HEK293 (cell line): ENCODE results near the gene MRRF.
A peak's percentile ranks its signal among the peaks of the same experiment; 100 is the strongest.

ENCODE experiments used
- CTCF ChIA-PET: fragments of 350-600 bp; formaldehyde crosslinking; extraction: SDS; loops from one replicate; lab custom pipeline; 2021; ENCODE audit warnings: antibody characterized with exemption; lab: Yijun Ruan, JAX
- POLR2A ChIA-PET: fragments of 300-600 bp; formaldehyde crosslinking; extraction: SDS; loops from one replicate; lab custom pipeline; 2020; ENCODE audit warnings: antibody characterized with exemption, inconsistent platforms; lab: Yijun Ruan, JAX
- H3K27ac ChIP-seq: fragments of 200-500 bp; sonication (Bioruptor generic); 2 replicates; pipeline ENCODE4 v1.5.1; 2014; ENCODE audit warnings: low read depth, low read length, control low read depth, inconsistent platforms; ENCODE audit errors: extremely low read depth
- H3K36me3 ChIP-seq, 2 experiments: fragments of 200-500 bp in 1 of 2; sonication (Bioruptor generic) in 1 of 2; 1 replicate in 1 of 2; 2 replicates in 1 of 2; pipeline ENCODE4 v1.5.1; 2014 to 2017; ENCODE audit warnings: inconsistent platforms in 2 of 2, low read length in 2 of 2; ENCODE audit not compliant: control insufficient read depth in 2 of 2, insufficient read depth in 1 of 2
- H3K4me1 ChIP-seq: fragments of 200-500 bp; sonication (Bioruptor generic); 2 replicates; pipeline ENCODE4 v1.5.1; 2014; ENCODE audit warnings: mild to moderate bottlenecking, low read length, inconsistent platforms; ENCODE audit not compliant: control insufficient read depth, insufficient read depth
- H3K4me3 ChIP-seq: 2 replicates; pipeline ENCODE4 v1.5.1; 2011; ENCODE audit warnings: low read depth, mild to moderate bottlenecking, control low read depth, low read length, moderate library complexity
- H3K9me3 ChIP-seq: fragments of 200-500 bp; sonication (Bioruptor generic); 2 replicates; pipeline ENCODE4 v1.5.1; 2014; ENCODE audit warnings: low read depth, low read length, inconsistent platforms; ENCODE audit not compliant: control insufficient read depth, insufficient read depth
- BCL11A ChIP-seq: fragments of 450-650 bp; formaldehyde crosslinking; IDR thresholded peaks from 2 replicates; pipeline ENCODE4 v1.5.1; 2016; ENCODE audit warnings: low read depth, missing biosample characterization, missing genetic modification characterization
- GLI2 ChIP-seq: fragments of 450-650 bp; formaldehyde crosslinking; IDR thresholded peaks from 2 replicates; pipeline ENCODE4; 2017; ENCODE audit warnings: missing biosample characterization, missing genetic modification characterization, low read depth, borderline replicate concordance
- GLIS1 ChIP-seq: fragments of 450-650 bp; formaldehyde crosslinking; IDR thresholded peaks from 2 replicates; pipeline ENCODE4 v1.5.1; 2016; ENCODE audit warnings: missing biosample characterization, missing genetic modification characterization
- KLF1 ChIP-seq: fragments of 450-650 bp; formaldehyde crosslinking; IDR thresholded peaks from 2 replicates; pipeline ENCODE4 v1.5.1; 2016; ENCODE audit warnings: missing biosample characterization, missing genetic modification characterization
- KLF10 ChIP-seq: fragments of 450-650 bp; IDR thresholded peaks from 2 replicates; pipeline ENCODE4 v1.5.1; 2018; ENCODE audit warnings: missing biosample characterization, mild to moderate bottlenecking, missing genetic modification characterization
- KLF17 ChIP-seq: fragments of 450-650 bp; formaldehyde crosslinking; IDR thresholded peaks from 2 replicates; pipeline ENCODE4 v1.5.1; 2016; ENCODE audit warnings: missing biosample characterization, missing genetic modification characterization
- KLF9 ChIP-seq: fragments of 450-650 bp; formaldehyde crosslinking; IDR thresholded peaks from 2 replicates; pipeline ENCODE4 v1.5.1; 2016; ENCODE audit warnings: missing biosample characterization, missing genetic modification characterization, low read depth
- PBX3 ChIP-seq: sonication (generic); formaldehyde crosslinking; IDR thresholded peaks from 2 replicates; pipeline ENCODE4 v1.8.1; 2022; ENCODE audit warnings: mild to moderate bottlenecking, moderate library complexity, missing genetic modification reagents
- SCRT1 ChIP-seq: fragments of 450-650 bp; formaldehyde crosslinking; IDR thresholded peaks from 2 replicates; pipeline ENCODE4 v1.5.1; 2016; ENCODE audit warnings: missing biosample characterization, missing genetic modification characterization, borderline replicate concordance
- SP7 ChIP-seq: fragments of 450-650 bp; formaldehyde crosslinking; IDR thresholded peaks from 2 replicates; pipeline ENCODE4 v1.5.1; 2016; ENCODE audit warnings: missing biosample characterization, missing genetic modification characterization
- TCF7L2 ChIP-seq: IDR thresholded peaks from 2 replicates; pipeline ENCODE4 v1.6.1; 2011; ENCODE audit warnings: low read depth, mild to moderate bottlenecking, inconsistent platforms, low read length, moderate library complexity, borderline replicate concordance
- ZBTB20 ChIP-seq: fragments of 450-650 bp; formaldehyde crosslinking; IDR thresholded peaks from 2 replicates; pipeline ENCODE4 v1.5.1; 2016; ENCODE audit warnings: missing biosample characterization, missing genetic modification characterization
- ZBTB21 ChIP-seq: fragments of 450-650 bp; formaldehyde crosslinking; IDR thresholded peaks from 2 replicates; pipeline ENCODE4 v1.5.1; 2017; ENCODE audit warnings: missing biosample characterization, missing genetic modification characterization
- ZBTB7A ChIP-seq: fragments of 450-650 bp; formaldehyde crosslinking; IDR thresholded peaks from 2 replicates; pipeline ENCODE4 v1.5.1; 2016; ENCODE audit warnings: low read depth, missing biosample characterization, missing genetic modification characterization
- ZBTB8A ChIP-seq: fragments of 450-650 bp; formaldehyde crosslinking; IDR thresholded peaks from 2 replicates; pipeline ENCODE4 v1.5.1; 2016; ENCODE audit warnings: missing biosample characterization, missing genetic modification characterization
- ZNF140 ChIP-seq: fragments of 450-650 bp; formaldehyde crosslinking; IDR thresholded peaks from 2 replicates; pipeline ENCODE4 v1.5.1; 2016; ENCODE audit warnings: missing biosample characterization, missing genetic modification characterization
- ZNF155 ChIP-seq: fragments of 450-650 bp; formaldehyde crosslinking; IDR thresholded peaks from 2 replicates; pipeline ENCODE4 v1.5.1; 2016; ENCODE audit warnings: missing biosample characterization, missing genetic modification characterization
- ZNF2 ChIP-seq: fragments of 450-650 bp; formaldehyde crosslinking; IDR thresholded peaks from 2 replicates; pipeline ENCODE4 v1.5.1; 2016; ENCODE audit warnings: missing biosample characterization, missing genetic modification characterization
- ZNF354C ChIP-seq: fragments of 450-650 bp; formaldehyde crosslinking; IDR thresholded peaks from 2 replicates; pipeline ENCODE4 v1.5.1; 2016; ENCODE audit warnings: missing biosample characterization, missing genetic modification characterization, low read depth, borderline replicate concordance
- ZNF391 ChIP-seq: fragments of 450-650 bp; formaldehyde crosslinking; IDR thresholded peaks from 2 replicates; pipeline ENCODE4 v1.5.1; 2016; ENCODE audit warnings: low read depth, missing biosample characterization, missing genetic modification characterization, borderline replicate concordance
- ZNF501 ChIP-seq: fragments of 450-650 bp; formaldehyde crosslinking; IDR thresholded peaks from 2 replicates; pipeline ENCODE4 v1.5.1; 2016; ENCODE audit warnings: missing biosample characterization, missing genetic modification characterization
- ZNF518A ChIP-seq: fragments of 450-650 bp; formaldehyde crosslinking; conservative IDR thresholded peaks from 2 replicates; pipeline ENCODE4 v1.5.1; 2016; ENCODE audit warnings: low read depth, missing biosample characterization, missing genetic modification characterization
- ZNF610 ChIP-seq: fragments of 450-650 bp; formaldehyde crosslinking; IDR thresholded peaks from 2 replicates; pipeline ENCODE4 v1.5.1; 2016; ENCODE audit warnings: missing biosample characterization, missing genetic modification characterization, borderline replicate concordance
- ZNF629 ChIP-seq: fragments of 450-650 bp; formaldehyde crosslinking; IDR thresholded peaks from 2 replicates; pipeline ENCODE4 v1.5.1; 2017; ENCODE audit warnings: missing biosample characterization, missing genetic modification characterization
- ZNF692 ChIP-seq: fragments of 450-650 bp; formaldehyde crosslinking; IDR thresholded peaks from 2 replicates; pipeline ENCODE4 v1.5.1; 2016; ENCODE audit warnings: missing biosample characterization, missing genetic modification characterization
- ZSCAN5A ChIP-seq: fragments of 450-650 bp; formaldehyde crosslinking; IDR thresholded peaks from 2 replicates; pipeline ENCODE4 v1.5.1; 2016; ENCODE audit warnings: missing biosample characterization, missing genetic modification characterization
- ZXDB ChIP-seq: fragments of 450-650 bp; formaldehyde crosslinking; IDR thresholded peaks from 2 replicates; pipeline ENCODE4 v1.5.1; 2016; ENCODE audit warnings: missing biosample characterization, missing genetic modification characterization

The MRRF gene

GRCh38 chr9:122264360-122265148 lies at the start of gene MRRF, which contains the start of gene RBM18:
Gene MRRF (plus strand): TSS chr9:122264882. CDS start chr9:122270892, 6,010 bp downstream.
Gene RBM18 (minus strand): TSS chr9:122264840. CDS start chr9:122261492, 3,348 bp downstream.
- Histone ChIP-seq H3K9me3 (no peaks in the 10 kb centered on the region), H3K27ac (peak within 1 kb of the TSS; percentile 56; the same call in 1 of the 2 replicates), H3K4me1 (peaks cover 4% of the 10 kb centered on the region), H3K4me3 (peak within 1 kb of the TSS; percentile 89), H3K36me3 (peaks cover 0 to 23% of the 10 kb centered on the region in 2 experiments)
- CTCF ChIA-PET: interaction anchor here (0.6 to 5.3 kb wide), 15 partner anchors 9 to 1064 kb away, joined by 3 to 19 read pairs (median 4); no protein-coding TSS in a partner anchor
- POLR2A ChIA-PET: interaction anchor here (0.6 to 1.9 kb wide), 13 partner anchors 8 to 889 kb away, joined by 3 to 8 read pairs (median 4); partner anchors contain the start of genes LHX6 and RABGAP1
- TF ChIP-seq KLF1 (tag by site-specific recombination): peak; percentile 50
- no peak for TF ChIP-seq ZNF155 (tag by site-specific recombination)
- peak; percentile 70 for TF ChIP-seq ZNF2 (tag by site-specific recombination)
- no peak for TF ChIP-seq ZNF140
- TF ChIP-seq ZNF391 (tag by site-specific recombination): peak; percentile 56; the same call in 1 of the 2 replicates
- peak; percentile 41; the same call in 1 of the 2 replicates for TF ChIP-seq ZNF518A (tag by site-specific recombination)
- TF ChIP-seq TCF7L2: no peak
- TF ChIP-seq ZNF610 (tag by site-specific recombination): 0 out of 2 replicates have a peak, but pooled peaks have one; percentile 29
- peak; percentile 60 for TF ChIP-seq ZBTB8A
- peak; percentile 99 for TF ChIP-seq ZBTB21
- peak; percentile 99 for TF ChIP-seq ZNF629 (tag by site-specific recombination)
- peak; percentile 62; the same call in 1 of the 2 replicates for TF ChIP-seq ZSCAN5A (tag by site-specific recombination)
- peak; percentile 88 for TF ChIP-seq SCRT1 (tag by site-specific recombination)
- peak; percentile 59 for TF ChIP-seq ZBTB20 (tag by site-specific recombination)
- TF ChIP-seq GLI2 (tag by site-specific recombination): no peak
- peak; percentile 89 for TF ChIP-seq ZXDB (tag by site-specific recombination)
- peak; percentile 82; the same call in 1 of the 2 replicates for TF ChIP-seq PBX3 (CRISPR knock-in tag)
- peak; percentile 92 for TF ChIP-seq ZNF501 (tag by site-specific recombination)
- no peak for TF ChIP-seq ZNF354C (tag by site-specific recombination)
- TF ChIP-seq KLF9: peak; percentile 57
- TF ChIP-seq GLIS1: peak; percentile 52; the same call in 1 of the 2 replicates
- no peak for TF ChIP-seq ZBTB7A (tag by site-specific recombination)
- TF ChIP-seq KLF17: peak; percentile 55; the same call in 1 of the 2 replicates
- 0 out of 2 replicates have a peak, but pooled peaks have one; percentile 7 for TF ChIP-seq KLF10 (tag by site-specific recombination)
- TF ChIP-seq BCL11A (tag by site-specific recombination): 0 out of 2 replicates have a peak, but pooled peaks have one; percentile 22
- TF ChIP-seq ZNF692 (tag by site-specific recombination): peak; percentile 71
- peak; percentile 73 for TF ChIP-seq SP7
